Keratinocyte (primary cell): ENCODE measurements around the gene KDM2A.

Experiments
- EZH2 ChIP-seq: IDR thresholded peaks from one replicate; pipeline ENCODE4 v1.6.1; 2012; ENCODE audit warnings: inconsistent platforms, mild to moderate bottlenecking, low read length, moderate library complexity
- TF ChIP-seq, protein P1 (sequence below), 3 experiments: IDR thresholded peaks in 1 of 3; conservative IDR thresholded peaks in 1 of 3; optimal IDR thresholded peaks in 1 of 3; 2 replicates in 2 of 3; 3 replicates in 1 of 3; pipeline versions ENCODE3 to v1.5.1; 2011; ENCODE audit warnings: low read length in 3 of 3, mild to moderate bottlenecking in 3 of 3, moderate library complexity in 2 of 3, control low read depth in 1 of 3, inconsistent platforms in 1 of 3; ENCODE audit not compliant: insufficient read depth in 2 of 3; ENCODE audit errors: extremely low read depth in 1 of 3

DNA sequence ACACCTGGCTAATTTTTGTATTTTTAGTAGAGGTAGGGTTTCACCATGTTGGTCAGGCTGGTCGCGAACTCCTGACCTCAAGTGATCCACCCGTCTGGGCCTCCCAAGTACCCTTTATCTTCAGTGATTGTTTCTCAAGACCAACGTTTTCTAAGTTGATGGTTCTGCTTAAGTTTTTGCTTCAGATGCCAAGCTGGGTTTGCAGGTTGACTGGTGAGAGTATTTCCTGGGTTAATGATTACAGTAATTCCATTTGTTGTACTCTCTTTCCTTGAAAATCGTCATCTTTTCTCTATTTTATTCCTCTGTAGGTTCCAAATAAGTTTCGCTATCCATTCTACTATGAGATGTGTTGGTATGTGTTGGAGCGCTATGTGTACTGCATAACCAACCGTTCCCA is 108.7 kb downstream of the KDM2A start:
- TF ChIP-seq EZH2, result no peak
- TF ChIP-seq, protein P1, sequence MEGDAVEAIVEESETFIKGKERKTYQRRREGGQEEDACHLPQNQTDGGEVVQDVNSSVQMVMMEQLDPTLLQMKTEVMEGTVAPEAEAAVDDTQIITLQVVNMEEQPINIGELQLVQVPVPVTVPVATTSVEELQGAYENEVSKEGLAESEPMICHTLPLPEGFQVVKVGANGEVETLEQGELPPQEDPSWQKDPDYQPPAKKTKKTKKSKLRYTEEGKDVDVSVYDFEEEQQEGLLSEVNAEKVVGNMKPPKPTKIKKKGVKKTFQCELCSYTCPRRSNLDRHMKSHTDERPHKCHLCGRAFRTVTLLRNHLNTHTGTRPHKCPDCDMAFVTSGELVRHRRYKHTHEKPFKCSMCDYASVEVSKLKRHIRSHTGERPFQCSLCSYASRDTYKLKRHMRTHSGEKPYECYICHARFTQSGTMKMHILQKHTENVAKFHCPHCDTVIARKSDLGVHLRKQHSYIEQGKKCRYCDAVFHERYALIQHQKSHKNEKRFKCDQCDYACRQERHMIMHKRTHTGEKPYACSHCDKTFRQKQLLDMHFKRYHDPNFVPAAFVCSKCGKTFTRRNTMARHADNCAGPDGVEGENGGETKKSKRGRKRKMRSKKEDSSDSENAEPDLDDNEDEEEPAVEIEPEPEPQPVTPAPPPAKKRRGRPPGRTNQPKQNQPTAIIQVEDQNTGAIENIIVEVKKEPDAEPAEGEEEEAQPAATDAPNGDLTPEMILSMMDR (optimal IDR thresholded peaks at IDR 0.05 in 1 of 3, IDR thresholded peaks at IDR 0.05 in 1 of 3, conservative IDR thresholded peaks at IDR 0.05 in 1 of 3; ENCODE audit: extremely low read depth in 1 of 3, insufficient read depth in 2 of 3, low read length in 3 of 3), result no peak
